NCI-H1105 (cell line): ENCODE results near the gene NUP160.
"Not testable (repeated sequence)": the region's sequence is repeated elsewhere in the genome, so short reads cannot be mapped to it uniquely, and the experiment has no call there.

ENCODE experiments used
- DNase-seq: peaks from one replicate; lab custom pipeline; 2025; lab: John Stamatoyannopoulos, UW

NUP160 gene

DNA sequence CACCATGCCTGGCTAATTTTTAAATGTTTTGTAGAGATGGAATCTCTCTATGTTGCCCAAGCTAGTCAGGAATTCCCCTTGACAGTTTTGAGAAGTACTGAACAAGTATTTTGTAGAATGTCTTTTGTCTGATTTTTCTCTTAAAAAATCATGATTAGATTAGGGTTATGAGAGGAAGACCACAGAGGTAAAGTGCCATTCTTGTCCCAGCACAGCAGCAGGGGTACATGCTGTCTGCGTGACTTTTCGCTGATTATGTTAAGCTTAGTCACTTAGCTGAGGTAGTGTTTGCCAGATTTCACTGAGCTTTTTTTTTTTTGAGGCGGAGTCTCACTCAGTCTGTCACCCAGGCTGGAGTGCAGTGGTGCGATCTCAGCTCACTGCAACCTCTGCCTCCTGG, 13.6 kb upstream of the NUP160 start:
- no peak for DNase-seq

DNA sequence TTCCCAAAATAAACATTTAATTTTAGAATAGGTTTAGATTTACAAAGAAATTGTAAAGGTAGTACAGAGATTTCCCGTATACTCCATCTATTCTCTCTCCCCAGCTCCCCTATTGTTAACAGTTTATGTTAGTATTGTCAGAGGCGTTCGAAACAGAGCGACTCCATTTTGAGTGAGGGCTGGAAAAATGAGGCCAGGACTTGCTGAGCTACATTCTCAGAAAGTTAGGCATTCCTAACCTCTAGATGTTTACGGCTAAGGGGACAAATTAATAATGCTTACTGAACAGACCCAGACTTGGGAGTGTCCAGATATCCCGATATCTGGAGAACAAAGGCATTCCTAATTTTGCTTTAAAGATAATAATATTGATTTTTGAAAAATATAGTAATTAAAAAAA, 12.4 kb upstream of the NUP160 start:
- no peak for DNase-seq

GRCh38 chr11:47857892-47858543, 9.9 kb upstream of the NUP160 start:
- no peak for DNase-seq

- no peak for DNase-seq
Measured at GRCh38 chr11:47857485-47857884, 9.3 kb upstream of the NUP160 start.

- DNase-seq = no peak
Measured at GRCh38 chr11:47856186-47856585, 8.0 kb upstream of the NUP160 start.

DNA sequence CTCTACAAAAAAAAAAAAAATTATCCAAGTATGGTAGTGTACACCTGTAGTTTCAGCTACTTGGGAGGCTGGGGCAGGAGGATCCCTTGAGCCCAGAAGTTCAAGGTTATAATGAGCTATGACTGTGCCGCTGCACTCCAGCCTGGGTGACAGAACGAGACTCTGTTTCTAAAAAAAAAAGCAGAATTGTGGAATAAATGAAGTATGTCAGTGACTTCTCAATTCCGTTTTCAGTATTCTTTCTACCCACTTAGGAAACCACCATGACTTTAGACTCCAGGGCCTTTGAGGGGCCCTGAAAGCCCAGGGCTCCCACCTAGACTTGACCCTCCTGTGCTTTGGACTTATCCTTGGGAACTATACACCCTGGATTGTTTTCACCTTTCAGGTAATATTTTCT, 6.5 kb upstream of the NUP160 start:
- no peak for DNase-seq

- no peak for DNase-seq
Measured at GRCh38 chr11:47852053-47852452, 3.9 kb upstream of the NUP160 start.

- no peak for DNase-seq
Measured at GRCh38 chr11:47850337-47850736, 2.2 kb upstream of the NUP160 start.

DNA sequence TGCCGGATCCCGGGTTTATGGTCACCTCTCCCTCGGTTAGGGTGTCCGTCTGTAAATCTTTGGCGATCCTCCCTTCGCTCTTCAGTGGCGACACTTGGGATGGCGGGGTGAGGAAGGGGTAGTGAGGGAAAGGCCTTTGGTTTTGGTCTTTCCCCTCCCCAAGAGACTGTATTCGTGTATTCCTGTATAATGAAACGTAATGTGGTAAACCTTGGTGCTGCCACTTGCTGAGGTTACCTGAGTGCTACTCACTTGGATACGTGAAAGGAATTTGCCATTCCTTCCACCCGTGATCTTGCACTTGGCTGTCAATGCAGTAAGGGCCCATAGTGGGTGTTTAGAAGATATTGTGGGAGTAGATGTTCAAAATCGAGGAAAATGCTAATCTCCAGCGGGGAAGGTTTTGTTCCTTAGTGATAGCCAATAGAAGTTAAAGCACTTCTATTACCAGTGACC, 578 bp upstream of the NUP160 start:
- DNase-seq = no peak

DNA sequence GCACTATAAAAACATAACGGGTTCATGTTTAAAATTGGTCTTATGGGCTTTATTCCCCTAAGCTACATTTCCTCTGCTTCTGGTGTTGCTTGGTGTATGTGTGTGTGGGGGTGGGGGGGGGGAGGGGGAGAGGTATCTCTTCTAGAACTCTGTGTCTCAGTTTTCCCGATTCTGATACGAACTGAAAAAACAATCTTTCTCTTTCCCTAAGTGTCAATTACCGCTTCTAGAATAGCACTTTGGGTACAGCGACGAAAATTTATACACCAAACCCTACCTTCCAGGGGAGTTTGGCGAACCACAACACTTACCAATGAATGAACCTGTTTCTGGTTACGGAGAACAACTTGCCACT, 636 bp downstream of the NUP160 start:
- no peak for DNase-seq

GRCh38 chr11:47846998-47847397, 1.2 kb downstream of the NUP160 start:
- no peak for DNase-seq

DNA sequence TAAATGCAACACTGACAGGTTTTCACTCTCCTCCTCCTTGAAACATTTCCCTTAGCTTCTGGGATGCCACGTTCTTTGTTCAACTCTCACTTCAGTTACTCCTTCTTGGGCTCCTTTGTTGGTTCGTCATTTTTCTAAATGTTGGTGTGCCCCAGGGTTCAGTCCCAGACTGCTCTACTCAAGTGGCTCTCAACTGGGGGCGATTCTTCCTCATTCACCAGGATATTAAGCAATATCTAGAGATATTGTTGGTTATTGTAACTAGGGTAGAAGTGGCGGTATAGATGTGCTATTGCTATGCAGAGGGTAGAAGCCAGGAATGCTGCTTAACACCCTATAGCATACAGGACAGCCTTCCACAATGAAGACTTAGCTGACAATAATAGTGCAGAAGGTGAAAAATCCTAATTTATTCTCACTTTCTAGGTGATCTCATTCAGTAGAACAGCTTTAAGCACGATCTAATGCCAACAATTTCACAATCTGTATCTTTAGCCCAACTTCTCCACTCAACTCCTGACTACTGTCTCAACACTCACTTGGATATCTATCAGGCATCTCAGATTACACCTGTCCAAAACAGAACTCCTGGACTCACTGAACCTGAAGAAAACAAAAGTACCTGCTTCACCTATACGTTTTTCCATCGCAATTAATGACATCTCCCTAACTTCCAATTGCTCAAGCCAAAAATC, 4.6 kb downstream of the NUP160 start:
- DNase-seq = no peak

DNA sequence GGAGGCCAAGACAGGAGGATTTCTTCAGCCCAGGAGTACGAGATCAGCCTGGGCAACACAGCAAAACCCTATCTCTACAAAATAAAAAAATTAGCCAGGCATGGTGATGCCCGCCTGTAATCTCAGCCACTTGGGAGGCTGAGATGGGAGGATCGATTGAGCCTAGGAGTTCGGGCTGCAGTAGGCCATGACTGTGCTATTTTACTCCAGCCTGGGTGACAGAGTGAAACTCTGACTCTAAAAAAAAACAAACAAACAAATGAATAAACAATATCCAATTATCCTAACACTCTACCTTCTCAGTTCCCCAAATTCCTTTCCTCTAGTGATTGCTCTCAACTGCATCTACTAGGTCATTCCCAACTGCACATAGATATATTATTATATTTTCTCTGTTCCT, 5.4 kb downstream of the NUP160 start:
- DNase-seq = no peak

GRCh38 chr11:47837929-47838328, 10.2 kb downstream of the NUP160 start:
- DNase-seq = no peak

DNA sequence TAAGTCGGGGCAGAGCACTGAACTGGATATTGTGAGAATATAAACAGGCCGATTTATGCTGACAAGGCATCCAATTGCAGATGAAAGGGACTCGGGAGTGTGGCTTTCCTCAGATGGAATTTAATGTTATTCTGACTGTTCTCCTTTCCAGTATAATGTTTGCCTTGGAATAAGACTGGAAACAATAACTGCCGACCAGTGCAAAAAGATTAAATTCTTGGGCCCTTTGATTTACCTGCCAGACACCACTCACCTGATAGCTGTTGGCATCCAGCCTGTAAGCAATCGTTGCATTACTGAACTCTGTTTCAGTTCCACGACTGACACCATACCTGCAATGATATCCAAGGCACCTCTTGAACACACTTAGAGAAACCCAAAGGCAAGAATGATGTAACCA, 10.9 kb downstream of the NUP160 start:
- no peak for DNase-seq

- not testable (repeated sequence) for DNase-seq
Measured at GRCh38 chr11:47830013-47830412, 18.1 kb downstream of the NUP160 start.

GRCh38 chr11:47828284-47828683, 19.9 kb downstream of the NUP160 start:
- DNase-seq = no peak

GRCh38 chr11:47822664-47823063, 25.5 kb downstream of the NUP160 start:
- DNase-seq = not testable (repeated sequence)

DNA sequence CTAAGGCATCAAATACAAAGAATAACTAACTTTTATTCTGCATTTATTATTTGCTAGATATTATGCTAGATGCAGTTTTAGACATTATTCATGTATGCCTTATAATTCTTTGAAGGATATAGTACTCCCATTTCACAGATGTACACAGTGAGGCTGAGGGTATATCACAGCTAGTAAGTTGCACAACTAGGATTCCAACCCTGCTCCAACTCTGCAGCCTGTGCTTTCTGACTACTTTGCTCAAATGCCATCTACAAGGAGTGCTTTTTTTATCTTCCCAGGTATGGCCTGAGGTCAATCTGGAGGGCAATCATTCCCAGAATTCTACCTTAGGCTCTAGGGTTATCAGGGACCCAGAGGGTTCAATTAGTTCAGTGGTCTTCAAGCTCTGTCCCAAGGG, 28.4 kb downstream of the NUP160 start:
- no peak for DNase-seq

DNA sequence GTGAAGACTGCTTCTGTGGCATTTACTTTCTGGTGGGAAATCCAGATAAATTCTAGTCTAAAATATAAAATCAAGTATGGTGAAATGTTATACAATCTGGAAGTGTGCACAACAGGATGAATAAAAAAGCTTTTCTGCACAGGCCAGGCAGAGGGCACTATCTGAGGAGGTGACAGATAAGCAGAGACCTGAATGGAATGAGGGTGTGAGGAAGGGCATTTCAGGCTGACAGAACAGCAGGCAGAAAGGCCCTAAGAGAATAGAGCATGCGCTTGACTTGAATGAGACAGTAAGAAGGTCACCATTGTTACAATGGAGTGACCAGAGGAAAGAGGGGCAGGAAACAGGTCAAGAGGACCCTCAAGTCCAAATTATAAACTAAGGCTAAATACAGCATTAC, 47.4 kb downstream of the NUP160 start:
- no peak for DNase-seq

DNA sequence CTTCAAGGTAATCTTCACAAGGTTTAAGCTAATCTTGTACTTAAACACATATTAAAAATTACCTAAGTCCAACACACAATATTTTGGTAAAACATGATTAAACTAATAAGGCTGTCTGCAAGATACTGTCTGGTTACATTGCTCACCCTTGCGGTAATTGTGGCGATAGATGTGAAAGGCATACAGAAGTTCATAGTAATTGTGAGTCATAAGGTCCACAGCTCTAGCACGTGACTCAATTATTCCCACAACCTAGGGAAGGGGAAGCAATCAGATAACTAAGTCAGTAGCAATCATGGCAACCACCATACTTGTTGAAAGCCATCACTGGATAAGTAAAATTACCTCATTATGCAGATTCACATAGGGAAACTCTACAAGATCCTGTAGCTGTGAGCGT, 50.5 kb downstream of the NUP160 start:
- no peak for DNase-seq

GRCh38 chr11:47791774-47792430, 56.2 kb downstream of the NUP160 start:
- no peak for DNase-seq

- DNase-seq = not testable (repeated sequence)
Measured at GRCh38 chr11:47790017-47790416, 58.1 kb downstream of the NUP160 start.
